Stimulated activated CD4-positive, alpha-beta T cell treated with anti-CD3 and anti-CD28 coated beads, Interleukin-2, amount 100 ng/mL, for 48 hours (primary cell): ENCODE measurements around the gene IL12A.
A peak's percentile ranks its signal among the peaks of the same experiment; 100 is the strongest.

Experiments
- DNase-seq, 2 donors: peaks; one replicate each; pipeline ENCODE4 v3.0.0-alpha.2; 2020

The IL12A gene

DNA sequence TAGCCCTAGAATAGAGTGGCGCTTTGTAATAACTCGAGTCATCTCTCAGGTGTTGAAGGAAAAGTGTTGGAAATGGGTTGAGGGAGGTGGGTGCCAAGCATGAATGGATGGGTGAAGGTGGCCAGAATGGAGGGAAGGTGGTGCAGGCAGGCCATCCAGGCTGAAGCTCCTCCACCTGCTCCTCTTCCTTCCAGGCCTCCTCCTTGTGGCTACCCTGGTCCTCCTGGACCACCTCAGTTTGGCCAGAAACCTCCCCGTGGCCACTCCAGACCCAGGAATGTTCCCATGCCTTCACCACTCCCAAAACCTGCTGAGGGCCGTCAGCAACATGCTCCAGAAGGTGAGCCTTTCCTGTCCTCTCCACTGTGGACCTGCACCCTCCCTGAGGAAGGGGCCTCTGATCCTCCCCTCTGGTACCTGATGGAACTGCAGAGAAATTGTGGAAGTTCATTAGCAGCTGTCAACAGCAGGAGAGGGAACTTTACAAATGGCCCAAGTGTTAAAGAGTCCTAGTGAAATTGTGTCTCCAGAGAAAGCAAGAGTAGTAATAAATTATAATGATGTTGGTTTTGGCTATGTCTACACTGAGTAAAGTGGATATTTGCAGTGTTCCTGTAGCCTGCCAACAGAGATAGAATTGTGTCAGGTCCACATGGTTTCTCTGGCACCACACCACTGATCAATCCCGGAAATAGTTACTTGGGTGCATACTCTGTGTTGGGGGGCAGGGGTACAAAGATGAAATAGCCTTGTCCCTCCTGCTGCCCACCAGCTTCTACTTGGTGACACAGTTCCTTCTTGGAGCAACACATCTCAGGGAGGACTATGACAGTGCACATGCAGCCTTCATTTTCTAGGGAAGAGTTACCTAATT, 1.6 kb downstream of the IL12A start:
- no peak for DNase-seq

DNA sequence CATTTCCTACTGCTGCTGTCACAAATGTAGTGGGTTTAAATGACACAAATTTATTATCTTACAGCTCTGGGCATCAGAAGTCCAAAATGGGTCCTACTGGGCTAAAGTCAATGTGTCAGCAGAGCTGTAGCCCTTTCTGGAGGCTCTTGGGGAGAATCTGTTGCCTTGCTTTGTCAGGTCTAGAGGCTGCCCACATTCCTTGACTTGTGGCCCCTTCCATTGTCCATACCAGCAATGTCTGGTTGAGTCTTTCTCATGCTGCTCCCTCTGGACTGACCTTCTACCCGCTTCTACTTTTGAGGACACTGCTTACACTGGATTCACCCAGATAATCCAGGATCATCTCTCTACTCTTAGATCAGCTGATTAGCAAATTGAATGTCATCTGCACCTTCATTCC, 3.0 kb downstream of the IL12A start:
- DNase-seq: no peak

- no peak for DNase-seq
These were observed 4.0 kb downstream of the IL12A start for GRCh38 chr3:159992589-159992988.

DNA sequence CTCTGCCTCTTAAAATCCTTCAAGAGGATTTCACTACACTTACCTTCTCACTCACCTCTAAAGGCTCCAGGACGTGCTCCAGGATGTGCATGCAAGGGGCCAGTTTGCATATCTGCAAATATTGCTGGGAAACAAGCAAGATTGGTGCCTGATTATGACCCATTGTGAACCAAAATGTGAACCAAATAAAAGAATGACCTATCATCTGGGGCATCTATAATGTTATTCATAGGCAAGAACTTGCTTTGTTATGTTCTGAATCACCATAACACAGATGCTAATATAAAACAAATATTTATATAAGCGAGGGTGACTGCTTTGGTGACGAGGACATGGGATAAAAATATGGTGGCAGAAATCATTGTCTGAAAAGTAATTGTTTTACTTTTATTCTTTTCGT, 5.5 kb downstream of the IL12A start:
- DNase-seq: no peak

- DNase-seq: no peak
These were observed 6.5 kb downstream of the IL12A start for GRCh38 chr3:159995091-159995490.

GRCh38 chr3:159996018-159996417, 7.4 kb downstream of the IL12A start:
- no peak for DNase-seq

DNA sequence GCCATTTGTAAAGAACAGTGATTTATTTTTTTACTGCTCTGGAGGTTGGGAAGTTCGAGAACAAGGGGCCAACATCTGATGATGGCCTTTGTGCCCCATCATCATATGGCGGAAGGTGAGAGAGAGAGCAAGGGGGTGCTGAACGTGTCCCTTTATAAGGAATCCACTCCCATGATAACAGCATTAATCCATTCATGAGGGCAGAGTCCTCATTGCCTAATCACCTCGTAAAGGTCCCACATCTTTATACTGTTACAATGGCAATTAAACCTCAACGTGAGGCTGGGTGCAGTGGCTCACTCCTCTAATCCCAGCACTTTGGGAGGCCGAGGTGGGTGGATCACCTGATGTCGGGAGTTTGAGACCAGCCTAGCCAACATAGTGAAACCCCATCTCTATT, 8.3 kb downstream of the IL12A start:
- no peak for DNase-seq

GRCh38 chr3:160001148-160001760, 12.6 kb downstream of the IL12A start:
- DNase-seq: no peak

- no peak for DNase-seq
These were observed 13.4 kb downstream of the IL12A start for GRCh38 chr3:160001850-160002623.

- DNase-seq: peak; percentile 21 to 25
These were observed 15.0 kb downstream of the IL12A start for GRCh38 chr3:160003520-160004128.

DNA sequence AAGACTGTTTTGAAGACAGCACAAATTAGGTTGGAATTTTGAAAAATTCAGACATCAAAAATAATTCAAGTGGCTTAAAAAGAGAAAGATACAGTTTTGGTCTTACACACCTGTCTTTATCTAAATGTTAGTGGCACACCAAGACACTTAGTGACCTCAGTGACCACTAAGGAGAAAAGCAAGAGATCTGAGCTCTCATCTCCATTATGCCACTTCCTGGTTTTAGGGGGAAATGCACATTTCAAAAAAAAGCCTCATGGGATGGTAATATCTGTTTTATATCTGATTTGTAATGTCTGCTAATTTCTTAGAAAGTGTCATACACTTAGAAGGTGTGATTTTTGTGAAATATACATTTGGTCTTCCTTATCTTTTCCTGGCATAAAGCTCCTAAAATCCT, 16.4 kb downstream of the IL12A start:
- no peak for DNase-seq

- DNase-seq: no peak
These were observed 17.9 kb downstream of the IL12A start for GRCh38 chr3:160006282-160007163.

DNA sequence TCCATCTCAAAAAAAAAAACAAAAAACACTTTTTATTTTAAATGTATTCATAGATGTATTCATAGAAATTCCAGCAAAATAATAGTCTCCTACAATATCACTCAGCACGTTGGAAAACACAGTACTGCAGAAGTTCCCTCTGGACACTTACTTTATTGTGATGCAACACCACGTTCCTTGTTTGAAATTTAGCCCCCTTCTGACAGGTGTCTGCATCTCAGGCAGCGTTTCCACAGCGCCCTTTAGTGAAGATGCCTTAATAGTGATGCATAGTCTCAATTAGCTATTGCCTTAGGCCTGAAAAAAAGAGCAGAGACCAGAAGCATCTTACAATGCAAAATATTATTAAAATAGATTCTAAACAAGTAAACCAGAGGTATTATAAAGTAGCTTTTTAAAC, 20.3 kb downstream of the IL12A start:
- no peak for DNase-seq

- no peak for DNase-seq
These were observed 20.9 kb downstream of the IL12A start for GRCh38 chr3:160009525-160009924.

GRCh38 chr3:160010578-160010977, 21.9 kb downstream of the IL12A start:
- no peak for DNase-seq

- no peak for DNase-seq
These were observed 23.5 kb downstream of the IL12A start for GRCh38 chr3:160012108-160012507.

DNA sequence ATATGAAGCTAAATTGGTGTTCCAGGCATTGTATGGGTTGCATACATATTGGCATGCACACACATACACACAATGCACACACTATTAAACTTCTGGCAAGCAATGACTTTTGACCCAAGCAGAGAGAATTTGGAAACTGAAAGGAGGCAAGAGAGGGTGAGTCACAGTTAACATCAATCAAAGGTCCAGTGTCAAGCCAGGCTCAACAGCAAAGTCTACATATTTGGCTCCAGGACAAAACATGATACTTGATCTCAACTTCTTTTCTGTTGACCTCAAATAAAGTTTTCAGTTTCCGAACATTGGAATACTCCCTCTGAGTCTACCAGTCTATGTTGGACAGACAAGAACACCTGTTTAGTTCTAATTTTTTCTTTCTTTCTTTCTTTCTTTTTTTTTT, 28.3 kb downstream of the IL12A start:
- no peak for DNase-seq

GRCh38 chr3:160018959-160019358, 30.3 kb downstream of the IL12A start:
- DNase-seq: no peak

GRCh38 chr3:160020057-160020711, 31.5 kb downstream of the IL12A start:
- no peak for DNase-seq

DNA sequence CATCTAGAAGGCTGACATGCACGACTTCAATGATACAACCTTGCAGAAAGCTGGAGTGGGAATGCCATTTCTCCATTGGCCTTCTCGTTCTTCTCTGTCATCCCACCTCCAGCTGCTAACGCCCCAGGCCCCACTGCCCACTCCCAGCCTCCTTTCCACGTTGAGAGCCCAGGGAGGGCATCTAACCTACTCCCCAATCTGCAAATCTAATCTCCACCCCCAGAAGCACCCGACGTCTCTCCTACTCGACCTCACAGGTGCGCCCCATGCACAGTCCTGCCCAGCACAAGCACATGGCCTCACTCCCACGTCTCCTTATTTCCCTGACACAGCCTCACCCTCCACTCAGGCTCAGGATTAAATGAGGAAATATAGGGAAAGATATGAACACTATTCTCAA, 33.4 kb downstream of the IL12A start:
- no peak for DNase-seq

- no peak for DNase-seq
These were observed 34.8 kb downstream of the IL12A start for GRCh38 chr3:160023476-160023875.
